ENCODE results near the gene CUEDC1.

DNA sequence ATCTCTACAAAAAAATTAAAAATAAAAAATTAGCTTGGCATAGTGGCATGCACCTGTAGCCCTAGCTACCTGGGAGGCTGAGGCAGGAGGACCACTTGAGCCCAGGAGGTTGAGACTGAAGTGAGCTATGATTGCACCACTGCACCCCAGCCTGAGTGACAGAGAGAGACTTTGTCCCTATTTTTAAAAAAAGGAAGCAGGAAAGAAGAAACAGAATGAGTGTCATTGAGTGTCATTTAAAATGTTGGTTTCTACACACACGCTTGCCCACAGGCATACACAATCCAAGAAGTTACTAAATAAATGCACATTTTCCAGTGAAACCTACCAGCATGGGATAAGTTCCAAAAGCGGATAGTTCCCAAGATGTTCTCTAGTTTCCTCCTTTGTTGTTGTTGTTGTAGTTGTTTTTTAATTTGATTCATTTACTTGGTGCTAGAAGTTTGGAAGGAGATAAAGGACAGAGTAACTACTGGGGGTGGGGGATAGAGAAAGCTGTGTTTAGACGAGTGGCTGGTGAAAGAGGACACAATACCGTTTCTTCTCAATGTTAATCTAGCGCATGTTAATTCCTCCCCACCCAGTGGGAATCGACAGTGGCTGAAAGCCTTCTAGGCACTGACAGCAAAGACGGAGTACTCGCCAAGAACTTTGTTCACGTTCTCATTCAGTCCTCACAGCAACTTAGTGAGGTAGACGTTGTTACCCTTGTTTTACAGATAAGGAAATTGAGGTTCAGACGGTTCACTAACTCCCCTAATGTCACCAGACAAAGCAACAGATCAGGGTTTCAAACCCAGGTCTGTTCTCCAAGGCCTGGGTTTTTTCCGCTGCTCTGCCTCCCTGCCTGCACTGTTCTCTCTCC lies 122.7 kb downstream of the CUEDC1 start:
- TF ChIP-seq, protein P1, sequence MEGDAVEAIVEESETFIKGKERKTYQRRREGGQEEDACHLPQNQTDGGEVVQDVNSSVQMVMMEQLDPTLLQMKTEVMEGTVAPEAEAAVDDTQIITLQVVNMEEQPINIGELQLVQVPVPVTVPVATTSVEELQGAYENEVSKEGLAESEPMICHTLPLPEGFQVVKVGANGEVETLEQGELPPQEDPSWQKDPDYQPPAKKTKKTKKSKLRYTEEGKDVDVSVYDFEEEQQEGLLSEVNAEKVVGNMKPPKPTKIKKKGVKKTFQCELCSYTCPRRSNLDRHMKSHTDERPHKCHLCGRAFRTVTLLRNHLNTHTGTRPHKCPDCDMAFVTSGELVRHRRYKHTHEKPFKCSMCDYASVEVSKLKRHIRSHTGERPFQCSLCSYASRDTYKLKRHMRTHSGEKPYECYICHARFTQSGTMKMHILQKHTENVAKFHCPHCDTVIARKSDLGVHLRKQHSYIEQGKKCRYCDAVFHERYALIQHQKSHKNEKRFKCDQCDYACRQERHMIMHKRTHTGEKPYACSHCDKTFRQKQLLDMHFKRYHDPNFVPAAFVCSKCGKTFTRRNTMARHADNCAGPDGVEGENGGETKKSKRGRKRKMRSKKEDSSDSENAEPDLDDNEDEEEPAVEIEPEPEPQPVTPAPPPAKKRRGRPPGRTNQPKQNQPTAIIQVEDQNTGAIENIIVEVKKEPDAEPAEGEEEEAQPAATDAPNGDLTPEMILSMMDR (conservative IDR thresholded peaks at IDR 0.05; ENCODE audit: low read depth, low read length): no peak
- no peak for TF ChIP-seq SMC3 (IDR thresholded peaks at IDR 0.05; ENCODE audit: low read depth, low read length)

Data from IMR-90 (cell line).